ENCODE data around the gene ST14. TPM values are rescaled to one million over a fixed set of nuclear protein-coding genes. Genes with fewer than 3 reads are reported as not detected.

The ST14 gene
- total and polyA plus RNA-seq, 10 of the 15 experiments (the other 5 are each of a cell fraction or from before 2014, with no cell fraction given): 0.02 to 3.9 (median 0.73) TPM; not detected in 2

- ChIA-PET RAD21 (ENCODE audit: unreplicated experiment) (no interaction called here), POLR2A (no interaction called here), CTCF (interaction anchor here (0.8 to 1.2 kb wide), 6 partner anchors 11 to 646 kb away, joined by 3 to 5 read pairs (median 4); no protein-coding TSS in a partner anchor), SMC1A (ENCODE audit: uncharacterized antibody, unreplicated experiment) (interaction anchor here (0.6 to 1.4 kb wide), 3 partner anchors 89 to 201 kb away, joined by 3 to 7 read pairs (median 3); no protein-coding TSS in a partner anchor)
- H3K79me2 ChIP-seq (ENCODE audit: control insufficient read depth, insufficient read depth, low read length): no peaks in the 10 kb centered on the region
- DNase-seq (ENCODE audit: low read depth, low spot score): no peak
- no peak overlapping the region for H2AFZ ChIP-seq (ENCODE audit: control insufficient read depth, low read depth, low read length)
- WGBS (ENCODE audit: insufficient coverage, insufficient replicate concordance, low lambda C conversion rate, missing lambda C conversion rate): 52% methylated on average over 17 of the region's 17 CpGs
- in situ Hi-C loops (cut with MboI): loop anchor here (10.0 kb wide), 1 partner anchor 208 kb away; the partner anchor contains the start of gene ADAMTS8
- no peaks in the 10 kb centered on the region for H3K9me3 ChIP-seq (replicated peaks; ENCODE audit: control insufficient read depth, insufficient read depth, low read length)
- no peaks in the 10 kb centered on the region for H3K27me3 ChIP-seq (replicated peaks in 1 of 2; ENCODE audit: control insufficient read depth in 2 of 2, insufficient read depth in 2 of 2, low read length in 1 of 2)
- no TSS peak for BruUV-seq (replicated peaks)
- H3K4me1 ChIP-seq (ENCODE audit: control insufficient read depth, insufficient read depth, low read length): no peaks in the 10 kb centered on the region
- no peak overlapping the region for H3K9ac ChIP-seq (ENCODE audit: control insufficient read depth, insufficient read depth, low read length)
- H3K27ac ChIP-seq (ENCODE audit: control insufficient read depth, insufficient read depth): no peak overlapping the region
- no peak overlapping the region for H3K4me2 ChIP-seq (ENCODE audit: control insufficient read depth, insufficient read depth)
- no peaks in the 10 kb centered on the region for H3K36me3 ChIP-seq (ENCODE audit: control insufficient read depth in 2 of 2, insufficient read depth in 2 of 2, low read length in 1 of 2)
- no peak overlapping the region for H3K4me3 ChIP-seq
- intact Hi-C loops (cut with micrococcal nuclease; ENCODE audit: unreplicated experiment): no loop called here
- peaks cover 6% of the 10 kb centered on the region; the same call in 1 of the 2 replicates for H4K20me1 ChIP-seq (ENCODE audit: control insufficient read depth, insufficient read depth)
- TF ChIP-seq CREB1 (IDR thresholded peaks at IDR 0.05; ENCODE audit: low read depth) (no peak), USF1 (IDR thresholded peaks at IDR 0.05; ENCODE audit: borderline replicate concordance, extremely low read length, insufficient read depth, low read depth, low read length) (no peak), ESRRA (IDR thresholded peaks at IDR 0.05; ENCODE audit: low read length) (no peak), ZBTB40 (IDR thresholded peaks at IDR 0.05; ENCODE audit: borderline replicate concordance) (no peak), ZZZ3 (IDR thresholded peaks at IDR 0.05; ENCODE audit: control insufficient read depth, insufficient read length, low read depth) (no peak), NFYB (IDR thresholded peaks at IDR 0.05; ENCODE audit: insufficient read depth, low read depth, low read length) (no peak), ZBED1 (IDR thresholded peaks at IDR 0.05; ENCODE audit: borderline replicate concordance) (no peak), CREM (IDR thresholded peaks at IDR 0.05; ENCODE audit: low read depth) (no peak), FOXM1 (IDR thresholded peaks at IDR 0.05; ENCODE audit: low read depth, low read length) (no peak), SREBF1 (IDR thresholded peaks at IDR 0.05; ENCODE audit: low read length) (no peak), MTA2 (IDR thresholded peaks at IDR 0.05; ENCODE audit: low read depth) (no peak), KLF5 (IDR thresholded peaks at IDR 0.05; ENCODE audit: partially characterized antibody) (no peak), JUNB (IDR thresholded peaks at IDR 0.05) (no peak)
- no peak for FAIRE-seq
- ATAC-seq: no peak
These were observed 57.1 kb downstream of the ST14 start for GRCh38 chr11:130216591-130217132.

All from GM12878 (cell line).